CD4-positive, alpha-beta T cell treated with Interleukin-15 for 4 hours (primary cell): ENCODE measurements around the gene ASF1A.
"Not testable (repeated sequence)": the region's sequence is repeated elsewhere in the genome, so short reads cannot be mapped to it uniquely, and the experiment has no call there.

ENCODE experiments used
- DNase-seq: peaks from one replicate; pipeline ENCODE4 v3.0.0-alpha.2; 2020; ENCODE audit warnings: low spot score

ASF1A gene

DNA sequence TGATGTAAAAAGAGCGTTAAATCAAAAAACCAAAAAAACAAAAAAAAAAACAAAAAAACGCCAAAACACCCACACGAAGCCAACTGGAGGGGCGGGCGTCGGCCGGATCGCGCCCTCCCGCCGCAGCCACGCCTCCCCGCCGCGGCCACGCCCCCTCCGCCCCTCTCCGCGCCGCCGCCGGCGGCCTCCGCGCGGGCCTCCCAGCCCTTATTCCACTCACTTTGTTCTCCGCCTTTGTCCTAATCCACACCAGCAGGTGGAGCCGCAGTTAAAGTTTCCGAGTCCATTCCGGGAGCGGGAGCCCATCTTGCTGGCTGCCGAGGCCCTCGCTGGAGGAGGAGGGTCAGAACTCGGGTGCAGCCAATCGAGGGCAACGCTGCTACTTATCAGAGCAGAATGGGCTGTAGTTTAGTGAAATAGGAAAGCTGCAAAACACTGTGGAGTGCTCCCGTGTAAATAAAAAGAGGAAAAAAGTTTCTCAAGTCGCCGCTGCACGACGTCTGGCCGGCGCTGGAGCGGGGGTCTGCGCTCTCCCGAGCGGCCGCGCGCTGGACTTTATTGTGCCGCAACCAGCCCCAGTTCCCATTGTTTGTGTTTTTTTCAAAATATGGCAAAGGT, at the start of gene ASF1A:
Gene ASF1A, plus strand, starts transcription at position 346 of the 618 bp plus-strand sequence. Its CDS starts 262 bp downstream, at position 608.
- peak; percentile 99 for DNase-seq

DNA sequence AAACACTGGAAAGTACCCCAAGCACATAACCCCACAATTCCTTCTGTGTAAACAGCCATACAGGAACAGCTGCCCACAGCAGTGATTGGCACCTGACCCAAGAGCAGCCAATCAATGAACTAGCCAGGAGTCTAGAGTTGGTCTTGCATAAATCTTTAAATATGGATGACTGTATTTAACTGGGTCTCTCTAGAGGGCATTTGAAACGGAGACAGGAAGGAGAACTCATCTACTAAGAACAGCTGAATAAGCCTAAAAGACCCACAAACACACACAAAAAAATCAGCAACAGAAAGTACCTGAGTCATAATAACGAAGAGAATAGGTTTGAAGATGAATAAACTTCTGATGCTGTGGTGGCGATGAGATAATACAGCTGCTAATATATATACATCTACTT, 49.0 kb upstream of the ASF1A start:
- DNase-seq, result peak; percentile 30

DNA sequence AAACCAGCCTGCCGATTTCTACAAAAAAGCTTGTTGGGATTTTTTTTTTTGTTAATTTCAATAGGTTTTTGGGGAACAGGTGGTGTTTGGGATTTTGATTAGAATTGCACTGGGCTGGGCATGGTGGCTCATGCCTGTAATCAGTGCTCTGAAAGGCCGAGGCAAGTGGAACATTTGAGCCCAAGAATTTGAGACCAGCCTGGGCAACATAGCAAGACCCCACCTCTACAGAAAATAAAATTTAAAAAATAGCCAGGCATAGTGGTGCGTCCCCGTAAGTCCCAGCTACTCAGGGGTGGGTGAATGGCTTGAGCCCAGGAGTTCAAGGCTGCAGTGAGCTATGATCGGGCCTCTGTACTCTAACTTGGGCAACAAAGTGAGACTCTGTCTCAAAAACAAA, 40.5 kb upstream of the ASF1A start:
- no peak for DNase-seq

DNA sequence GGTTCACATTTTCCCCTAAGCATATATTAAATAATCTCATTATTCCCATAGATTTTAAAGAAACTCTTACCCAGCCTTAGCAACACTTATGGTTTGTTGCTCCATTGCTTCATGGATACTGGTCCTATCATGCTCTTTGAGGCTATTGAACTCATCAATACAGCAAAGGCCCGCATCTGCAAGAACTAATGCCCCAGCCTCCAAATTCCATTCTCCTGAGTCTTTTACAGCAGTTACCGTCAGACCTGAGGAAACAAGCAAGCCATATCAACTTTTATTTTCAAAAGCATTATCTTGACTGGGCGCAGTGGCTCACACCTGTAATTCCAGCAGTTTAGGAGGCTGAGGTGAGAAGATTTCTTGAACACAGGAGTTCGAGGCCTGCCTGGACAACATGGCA, 37.7 kb upstream of the ASF1A start:
- no peak for DNase-seq

DNA sequence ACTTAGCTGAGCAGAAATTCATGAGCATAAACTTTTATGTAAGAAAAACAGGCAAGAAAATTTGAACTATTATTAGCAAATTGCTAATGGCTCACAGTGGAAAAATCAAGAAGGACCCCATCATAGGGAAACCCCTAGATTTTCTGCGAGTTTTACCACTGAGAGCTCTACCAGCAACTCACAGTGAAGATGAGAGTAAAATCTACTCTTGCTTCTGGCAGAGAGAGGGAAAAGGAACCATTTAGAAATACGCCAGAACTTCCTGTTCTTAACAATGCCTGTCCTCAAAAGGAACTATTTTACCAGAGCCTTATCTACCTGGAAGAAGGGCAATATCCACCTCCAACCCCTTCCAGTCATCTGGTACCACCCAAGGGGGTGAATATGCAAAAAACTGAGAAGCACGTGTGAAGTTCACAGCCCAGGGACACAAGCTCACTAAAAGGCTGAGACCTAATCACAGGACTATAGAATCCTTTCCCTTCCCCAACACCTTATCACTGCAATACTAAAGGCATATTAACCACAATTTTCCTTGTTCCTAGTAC, 34.4 kb upstream of the ASF1A start:
- DNase-seq, result no peak

DNA sequence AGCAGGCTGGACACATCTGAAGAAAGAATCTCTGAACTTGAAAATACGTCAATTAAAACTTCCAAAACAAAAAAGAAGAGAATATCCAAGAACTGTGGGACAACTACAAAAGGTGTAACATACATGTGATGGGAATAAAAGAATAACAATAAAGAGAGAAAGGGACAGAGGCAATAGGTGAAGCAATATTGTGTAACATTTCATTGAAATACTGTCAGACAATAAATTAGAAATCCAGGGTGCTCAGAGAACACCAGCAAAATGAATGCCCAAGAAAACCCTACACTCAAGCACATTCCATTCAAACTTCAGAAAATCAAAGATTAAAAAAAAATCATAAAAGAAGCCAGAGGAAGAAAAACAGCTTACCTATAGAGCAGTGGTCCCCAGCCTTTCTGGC, 33.6 kb upstream of the ASF1A start:
- no peak for DNase-seq

DNA sequence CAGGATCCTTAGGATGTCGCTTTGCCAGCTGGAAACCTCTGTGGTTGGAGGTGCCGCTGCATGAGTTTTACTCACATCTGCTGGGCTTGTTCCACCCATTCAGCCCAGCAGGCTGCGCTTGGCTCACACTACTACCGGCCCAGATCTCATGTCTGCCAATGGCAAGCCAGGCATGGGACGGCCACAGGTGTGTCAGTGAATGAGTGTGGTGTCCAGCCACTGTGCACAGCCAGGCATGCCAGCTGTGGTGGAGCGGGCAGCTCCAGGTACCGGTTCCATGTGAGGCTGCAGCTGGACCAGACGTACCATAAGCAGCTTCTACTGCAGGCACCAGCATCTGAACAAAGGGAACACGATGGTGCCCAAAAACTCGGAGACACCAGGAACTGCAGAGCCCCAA, 33.1 kb upstream of the ASF1A start:
- DNase-seq, result no peak

DNA sequence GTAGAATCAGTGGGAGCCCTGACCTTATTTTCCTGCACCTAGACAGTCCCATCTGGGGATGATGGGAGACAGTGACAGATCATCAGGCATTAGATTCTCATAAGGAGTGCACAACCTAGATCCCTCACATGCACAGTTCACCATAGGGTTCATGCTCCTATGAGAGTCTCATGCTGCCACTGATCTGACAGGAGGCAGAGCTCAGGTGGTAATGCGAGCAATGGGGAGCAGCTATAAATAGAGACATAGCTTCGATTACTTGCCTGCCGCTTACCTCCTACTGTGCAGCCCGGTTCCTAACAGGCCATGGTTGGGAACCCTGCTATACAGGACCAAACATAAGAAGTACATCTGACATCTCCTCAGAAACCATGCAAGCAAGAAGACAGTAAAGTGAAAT, 31.5 kb upstream of the ASF1A start:
- no peak for DNase-seq

DNA sequence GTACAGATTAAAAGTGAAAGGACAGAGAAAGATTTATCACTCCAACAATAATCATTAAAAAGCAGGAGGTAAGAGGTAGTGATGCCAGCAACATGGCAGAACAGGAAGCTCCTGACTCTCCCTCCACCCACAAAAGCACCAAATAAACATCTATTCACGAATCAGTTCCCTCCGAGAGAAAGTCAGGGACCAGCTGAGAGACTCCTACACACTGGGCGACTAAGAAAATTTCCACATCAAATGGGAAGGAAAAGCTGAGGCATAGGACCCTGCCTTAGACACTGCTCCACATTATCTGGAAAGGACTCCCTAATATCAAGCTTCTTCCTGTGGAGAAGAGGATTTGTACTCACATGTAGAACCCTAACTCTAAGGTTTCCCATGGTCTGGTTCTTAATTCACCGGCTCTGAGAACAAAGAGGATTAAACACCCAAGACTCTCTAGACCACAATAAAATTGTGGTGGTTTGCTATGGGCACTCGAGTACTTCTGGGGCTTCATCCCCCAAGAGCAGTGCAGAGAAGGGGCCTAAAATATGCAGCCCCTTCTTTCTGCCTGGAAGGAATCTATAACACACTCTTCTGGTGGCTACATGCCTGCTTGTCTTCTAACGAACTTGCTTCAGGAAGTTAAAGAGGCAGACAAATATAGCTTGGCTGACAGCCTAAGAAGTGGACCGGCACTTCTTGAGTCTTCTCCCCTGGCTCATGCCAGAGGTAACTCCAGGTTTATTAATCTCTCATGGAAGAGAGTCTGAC, 29.4 kb upstream of the ASF1A start:
- DNase-seq, result no peak

DNA sequence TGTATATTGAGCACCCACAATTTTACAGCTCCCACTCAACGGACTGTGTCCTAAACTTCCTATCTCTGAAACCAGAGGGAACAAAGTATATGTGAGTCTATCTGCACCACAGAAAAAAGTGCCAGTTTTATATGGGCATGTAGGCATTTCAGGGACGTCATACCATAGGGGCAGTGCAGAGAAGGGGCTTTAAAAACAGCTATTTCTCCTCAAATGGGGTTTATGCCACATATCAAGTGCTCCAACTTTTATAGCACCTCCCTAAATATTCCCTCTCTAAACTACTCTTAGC, 28.9 kb upstream of the ASF1A start:
- no peak for DNase-seq

DNA sequence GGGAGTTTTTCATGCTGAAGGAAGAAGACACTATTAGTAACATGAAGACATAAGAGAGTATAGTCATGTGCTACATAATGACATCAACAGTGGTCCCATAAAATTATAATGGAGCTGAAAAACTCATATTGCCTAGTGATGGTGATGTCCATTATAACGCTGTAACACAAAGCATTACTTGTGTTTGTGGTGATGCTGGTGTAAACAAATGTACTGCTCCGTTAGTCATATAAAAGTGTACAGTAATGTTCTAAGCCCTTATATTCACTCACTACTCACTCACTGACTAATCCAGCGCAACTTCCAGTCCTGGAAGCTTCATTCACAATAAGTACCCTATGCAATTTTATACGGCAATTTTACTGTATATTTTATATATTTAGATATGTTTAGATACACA, 26.8 kb upstream of the ASF1A start:
- no peak for DNase-seq

DNA sequence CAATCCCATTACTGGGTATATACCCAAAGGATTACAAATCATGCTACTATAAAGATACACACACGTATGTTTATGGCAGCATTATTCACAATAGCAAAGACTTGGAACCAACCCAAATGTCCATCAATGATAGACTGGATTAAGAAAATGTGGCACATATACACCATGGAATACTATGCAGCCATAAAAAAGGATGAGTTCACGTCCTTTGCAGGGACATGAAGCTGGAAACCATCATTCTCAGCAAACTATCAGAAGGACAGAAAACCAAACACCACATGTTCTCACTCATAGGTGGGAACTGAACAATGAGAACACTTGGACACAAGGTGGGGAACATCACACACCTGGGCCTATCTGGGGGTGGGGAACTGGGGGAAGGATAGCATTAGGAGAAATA, 25.1 kb upstream of the ASF1A start:
- not testable (repeated sequence) for DNase-seq

DNA sequence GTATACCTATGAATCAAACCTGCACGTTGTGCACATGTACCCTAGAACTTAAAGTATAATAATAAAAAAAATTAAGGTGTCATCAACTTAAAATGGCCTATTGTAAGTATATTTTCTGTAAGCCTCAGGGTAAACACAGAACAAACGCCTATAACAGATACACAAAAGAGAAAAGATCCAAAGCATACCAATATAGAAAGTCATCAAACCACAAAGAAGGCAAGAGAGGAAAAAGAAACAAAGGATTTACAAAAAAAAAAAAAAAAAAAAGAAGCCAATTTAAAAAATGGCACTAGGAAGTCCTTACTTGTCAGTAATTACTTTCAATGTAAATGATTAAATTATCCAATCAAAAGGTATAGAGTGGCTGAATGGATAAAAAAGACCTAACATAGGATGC, 24.6 kb upstream of the ASF1A start:
- no peak for DNase-seq

DNA sequence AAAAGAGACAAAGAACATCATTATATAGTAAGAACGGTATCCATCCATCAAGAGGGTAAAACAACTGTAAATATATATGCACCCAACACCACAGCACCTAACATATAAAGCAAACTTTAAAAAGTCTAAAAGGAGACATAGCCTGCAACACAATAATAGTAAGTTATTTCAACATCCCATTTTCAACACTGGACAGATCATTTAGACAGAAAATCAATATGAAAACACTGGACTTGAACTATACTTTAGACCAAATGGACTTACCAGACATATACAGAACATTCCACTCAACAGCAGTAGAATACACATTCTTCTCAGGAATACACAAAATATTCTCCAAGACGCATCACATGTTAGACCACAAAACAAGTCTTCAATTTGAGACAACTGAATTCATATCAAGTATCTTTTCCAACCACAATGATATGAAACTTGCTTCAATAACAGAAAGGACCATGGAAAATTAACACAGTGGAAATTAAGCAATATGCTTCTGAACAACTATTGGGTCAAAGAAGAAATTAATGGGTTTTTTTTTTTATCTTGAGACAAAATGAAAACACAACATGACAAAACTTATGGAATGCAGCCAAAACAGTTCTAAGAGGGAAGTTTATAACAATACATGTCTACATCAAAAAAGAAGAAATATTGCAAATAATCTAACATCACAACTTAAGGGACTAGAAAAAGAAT, 23.9 kb upstream of the ASF1A start:
- DNase-seq, result no peak

DNA sequence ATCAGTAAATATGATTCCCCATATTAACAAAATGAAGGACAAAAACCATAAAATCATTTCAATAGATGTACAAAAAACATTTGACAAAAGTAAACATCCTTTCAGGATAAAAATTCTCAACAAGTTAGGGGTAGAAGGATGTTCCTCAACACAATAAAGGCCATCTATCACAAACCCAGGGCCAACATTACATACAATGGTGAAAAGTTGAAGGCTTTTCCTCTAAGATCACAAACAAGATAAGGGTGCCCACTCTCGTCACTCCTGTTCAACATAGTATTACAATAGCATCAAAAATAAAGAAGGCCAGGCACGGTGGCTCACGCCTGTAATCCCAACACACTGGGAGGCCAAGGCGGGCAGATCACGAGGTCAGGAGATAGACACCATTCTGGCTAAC, 22.6 kb upstream of the ASF1A start:
- DNase-seq, result no peak

DNA sequence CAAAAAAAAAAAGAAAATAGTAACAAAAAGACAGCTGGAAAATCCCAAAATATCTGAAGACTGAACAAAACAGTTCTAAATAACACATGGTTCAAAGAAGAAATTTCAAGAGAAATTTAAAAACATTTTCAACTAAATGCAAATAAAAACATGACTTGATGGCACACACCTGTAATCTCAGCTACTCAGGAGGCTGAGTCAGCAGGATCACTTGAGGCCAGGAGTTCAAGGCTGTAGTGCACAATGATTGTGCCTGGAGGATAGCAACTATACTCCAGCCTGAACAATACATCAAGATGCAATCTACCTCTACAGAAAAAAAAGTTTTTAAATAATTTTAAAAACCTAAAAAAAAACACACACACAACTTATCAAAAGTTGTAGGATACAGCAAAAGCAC, 21.6 kb upstream of the ASF1A start:
- DNase-seq, result no peak

DNA sequence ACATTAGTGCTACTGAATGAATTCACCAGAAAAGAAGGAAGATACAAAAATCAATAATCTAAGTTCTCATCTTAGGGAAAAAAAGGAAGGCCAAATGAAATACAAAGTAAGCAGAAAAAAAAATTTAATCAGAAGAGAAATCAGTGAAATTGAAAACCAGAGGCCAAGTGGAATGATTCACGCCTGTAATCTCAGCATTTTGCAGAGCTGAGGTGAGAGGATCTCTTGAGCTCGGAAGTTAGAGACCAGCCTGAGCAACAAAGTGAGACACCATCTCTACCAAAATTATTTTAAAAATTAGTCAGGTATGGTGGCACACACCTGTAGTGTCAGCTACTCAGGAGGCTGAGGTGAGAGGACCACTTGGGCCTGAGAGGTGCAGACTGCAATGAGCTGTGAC, 21.2 kb upstream of the ASF1A start:
- no peak for DNase-seq

DNA sequence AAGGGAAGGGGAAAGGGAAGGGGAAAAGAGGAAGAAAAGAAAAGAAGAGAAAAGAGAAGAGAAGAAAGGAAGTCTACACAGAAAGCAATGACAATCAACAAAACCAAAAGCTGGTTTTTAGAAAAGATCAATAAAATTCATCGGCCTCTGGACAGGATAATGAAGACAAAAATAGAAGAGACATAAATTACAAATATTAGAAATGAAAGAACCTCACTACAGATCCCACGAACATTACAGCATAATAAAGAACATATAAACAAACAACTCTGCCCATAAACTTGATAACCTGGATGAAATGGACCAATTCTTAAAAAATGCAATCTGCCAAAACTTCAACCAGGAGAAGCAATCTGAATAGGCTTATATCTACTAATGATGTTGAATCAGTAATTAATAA, 20.7 kb upstream of the ASF1A start:
- no peak for DNase-seq

DNA sequence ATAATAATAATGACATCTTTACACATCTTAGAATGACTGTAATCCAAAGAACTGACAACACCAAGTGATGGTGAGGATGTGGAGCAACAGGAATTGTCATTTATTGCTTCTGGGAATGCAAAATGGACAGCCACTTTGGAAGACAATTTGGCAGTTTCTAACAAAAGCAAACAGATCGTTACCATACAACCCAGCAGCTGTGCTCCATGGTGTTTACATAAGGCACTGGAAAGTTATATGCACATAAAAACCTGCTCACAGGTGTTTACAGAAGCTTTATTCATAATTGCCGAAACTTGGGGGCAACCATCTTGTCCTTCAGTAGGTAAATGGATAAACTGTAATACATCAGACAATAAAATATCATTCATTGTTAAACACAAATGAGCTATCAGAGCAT, 18.3 kb upstream of the ASF1A start:
- no peak for DNase-seq

DNA sequence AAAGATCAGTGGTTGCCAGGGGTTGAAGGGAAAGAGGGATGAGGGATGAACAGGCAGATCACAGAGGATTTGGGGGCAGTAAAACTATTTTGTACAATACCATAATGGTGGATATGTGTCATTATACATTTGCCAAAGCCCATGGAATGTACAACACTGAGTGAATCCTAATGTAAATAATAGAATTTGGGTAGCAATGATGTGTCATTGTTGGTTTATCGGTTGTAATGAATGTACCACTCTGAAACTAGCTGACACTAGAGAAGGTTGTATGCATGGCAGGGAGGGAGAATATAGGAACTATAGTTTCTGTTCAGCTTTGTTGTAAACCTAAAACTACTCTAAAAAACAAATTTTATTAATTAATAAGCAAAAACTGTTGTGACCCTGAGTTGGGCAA, 17.8 kb upstream of the ASF1A start:
- DNase-seq, result no peak

DNA sequence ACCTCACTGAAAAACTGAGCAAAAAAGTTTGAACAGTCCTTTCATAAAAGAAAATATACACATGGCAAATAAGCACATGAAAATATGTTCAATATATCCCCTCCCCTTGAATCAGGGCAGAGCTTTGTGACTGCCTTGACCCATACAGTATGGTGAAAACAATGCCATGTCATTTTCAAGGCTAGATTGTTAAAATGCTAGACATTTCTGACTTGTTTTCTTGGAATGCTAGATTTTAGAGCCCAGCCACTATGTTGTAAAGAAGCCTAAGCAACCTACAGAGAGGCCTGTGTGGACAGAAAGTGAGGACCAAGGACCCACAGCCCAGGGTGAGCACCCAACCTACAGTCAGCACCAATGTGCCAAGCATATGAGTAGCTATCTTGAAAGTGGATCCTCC, 17.1 kb upstream of the ASF1A start:
- no peak for DNase-seq

DNA sequence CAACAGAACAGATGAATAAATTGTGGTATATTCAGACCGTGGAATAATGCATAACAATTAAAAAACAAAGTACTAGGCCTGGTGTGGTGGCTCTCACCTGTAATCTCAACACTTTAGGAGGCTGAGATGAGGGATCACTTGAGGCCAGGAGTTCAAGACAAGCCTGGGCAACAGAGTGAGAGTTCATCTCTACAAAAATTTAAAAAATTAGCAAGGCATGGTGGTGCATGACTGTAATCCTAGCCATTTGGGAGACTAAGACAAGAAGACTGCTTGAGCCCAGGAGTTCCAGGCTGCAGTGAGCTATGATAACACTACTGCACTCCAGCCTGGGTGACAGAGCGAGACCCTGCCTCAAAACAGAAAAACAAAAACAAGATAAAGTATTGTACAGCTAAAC, 16.1 kb upstream of the ASF1A start:
- no peak for DNase-seq
